ENCODE data around the gene ARID1B.

ARID1B gene

GRCh38 chr6:157002774-157003173 lies 225.6 kb downstream of the ARID1B start:
- TF ChIP-seq ZFX (IDR thresholded peaks at IDR 0.05) (no peak), CTCF (conservative IDR thresholded peaks at IDR 0.05) (no peak)
- no peak overlapping the region for H3K27ac ChIP-seq

- no peak overlapping the region for H3K27ac ChIP-seq
- TF ChIP-seq ZFX (IDR thresholded peaks at IDR 0.05) (no peak), CTCF (conservative IDR thresholded peaks at IDR 0.05) (no peak)
Observed at GRCh38 chr6:157005940-157006339, 228.8 kb downstream of the ARID1B start.

GRCh38 chr6:157008568-157008967 lies 231.4 kb downstream of the ARID1B start:
- H3K27ac ChIP-seq: no peak overlapping the region

GRCh38 chr6:157012355-157012754 lies 235.2 kb downstream of the ARID1B start:
- TF ChIP-seq CTCF (conservative IDR thresholded peaks at IDR 0.05) (no peak; the same call in 1 of the 2 replicates), ZFX (IDR thresholded peaks at IDR 0.05) (no peak)
- H3K27ac ChIP-seq: no peak overlapping the region

More at GRCh38 chr6:157008568-157008967, 231.4 kb downstream of the ARID1B start:
- TF ChIP-seq CTCF (conservative IDR thresholded peaks at IDR 0.05): no peak
- no peak for TF ChIP-seq ZFX (IDR thresholded peaks at IDR 0.05)

- no peak overlapping the region for H3K27ac ChIP-seq
- TF ChIP-seq CTCF (conservative IDR thresholded peaks at IDR 0.05): no peak
- no peak for TF ChIP-seq ZFX (IDR thresholded peaks at IDR 0.05)
Observed at GRCh38 chr6:157013649-157014304, 236.6 kb downstream of the ARID1B start.

GRCh38 chr6:157014871-157015270 lies 237.7 kb downstream of the ARID1B start:
- TF ChIP-seq CTCF (conservative IDR thresholded peaks at IDR 0.05) (no peak), ZFX (IDR thresholded peaks at IDR 0.05) (no peak)

GRCh38 chr6:157017022-157017421 lies 239.8 kb downstream of the ARID1B start:
- no peak overlapping the region for H3K27ac ChIP-seq
- TF ChIP-seq ZFX (IDR thresholded peaks at IDR 0.05) (no peak), CTCF (conservative IDR thresholded peaks at IDR 0.05) (no peak)

More at GRCh38 chr6:157014871-157015270, 237.7 kb downstream of the ARID1B start:
- no peak overlapping the region for H3K27ac ChIP-seq
